GM18526 (cell line): ENCODE measurements around the gene URAD.

Source experiments
- POLR2A ChIP-seq: IDR thresholded peaks from 3 replicates; pipeline ENCODE4 v1.6.1; 2011; ENCODE audit not compliant: insufficient read length; ENCODE audit errors: extremely low read depth

URAD gene

GRCh38 chr13:27967203-27967735 lies 21.2 kb downstream of the URAD start:
- no peak for TF ChIP-seq POLR2A

- TF ChIP-seq POLR2A = no peak
Observed at GRCh38 chr13:27966641-27967202, 21.8 kb downstream of the URAD start.

- no peak for TF ChIP-seq POLR2A
Observed at GRCh38 chr13:27965740-27966640, 22.5 kb downstream of the URAD start.

GRCh38 chr13:27965343-27965739 lies 23.2 kb downstream of the URAD start:
- TF ChIP-seq POLR2A = no peak

GRCh38 chr13:27964741-27965323 lies 23.7 kb downstream of the URAD start:
- no peak for TF ChIP-seq POLR2A

- TF ChIP-seq POLR2A = no peak
Observed at GRCh38 chr13:27963491-27963890, 25.0 kb downstream of the URAD start.

- no peak for TF ChIP-seq POLR2A
Observed at GRCh38 chr13:27962982-27963381, 25.5 kb downstream of the URAD start.

GRCh38 chr13:27962128-27962841 lies 26.2 kb downstream of the URAD start:
- no peak for TF ChIP-seq POLR2A

GRCh38 chr13:27961227-27962085 lies 27.0 kb downstream of the URAD start:
- TF ChIP-seq POLR2A = no peak

GRCh38 chr13:27960362-27961226 lies 27.9 kb downstream of the URAD start:
- no peak for TF ChIP-seq POLR2A

GRCh38 chr13:27959976-27960361 lies 28.5 kb downstream of the URAD start:
- no peak for TF ChIP-seq POLR2A

GRCh38 chr13:27956576-27957300 lies 31.8 kb downstream of the URAD start:
- TF ChIP-seq POLR2A = no peak
